Urinary bladder (tissue), 4 donors: ENCODE measurements around the gene S1PR2. TPM values are rescaled to one million over a fixed set of nuclear protein-coding genes. Genes with fewer than 3 reads are reported as not detected.
"Not testable (repeated sequence)": the region's sequence is repeated elsewhere in the genome, so short reads cannot be mapped to it uniquely, and the experiment has no call there.

Source experiments
- DNase-seq: peaks from one replicate; pipeline ENCODE4 v3.0.0-alpha.2; 2015; ENCODE audit errors: extremely low spot score
- H3K27ac ChIP-seq: one replicate; pipeline ENCODE4 v1.5.1; 2013; ENCODE audit warnings: low read depth, mild to moderate bottlenecking, moderate library complexity
- H3K36me3 ChIP-seq: one replicate; pipeline ENCODE4 v1.6.1; 2013; ENCODE audit warnings: mild to moderate bottlenecking, moderate library complexity; ENCODE audit not compliant: insufficient read depth
- H3K4me1 ChIP-seq: one replicate; pipeline ENCODE4 v1.6.1; 2013; ENCODE audit warnings: mild to moderate bottlenecking, moderate library complexity; ENCODE audit not compliant: insufficient read depth
- H3K4me3 ChIP-seq: one replicate; pipeline ENCODE4 v1.5.1; 2013; ENCODE audit warnings: low read depth, low read length
- WGBS: extraction: QIAGEN DNeasy Blood & Tissue Kit; methylation state at CpG from one replicate; pipeline ENCODE4 v1.1.7; 2013; 5-methylcytosine and 5-hydroxymethylcytosine counted together
- polyA plus RNA-seq: library from polyadenylated mRNA; stranded (reverse); fragments of 200-250 nt; gene quantifications from one replicate; pipeline ENCODE4 v1.2.3, GENCODE V29; 2013
- total RNA-seq: library from RNA; depleted of rRNA; stranded (reverse); fragments of >200 nt; gene quantifications from one replicate; pipeline ENCODE4 v1.2.3, GENCODE V29; 2014
- donor health status: healthy with polysubstance abuse.
- donor health status: healthy.

Gene S1PR2
- total and polyA plus RNA-seq, 2 donors = 11.5 to 26.4 TPM

GRCh38 chr19:10201176-10201575, 30.0 kb downstream of the S1PR2 start:
- Histone ChIP-seq H3K36me3 (no peaks in the 10 kb centered on the region), H3K4me3 (no peak overlapping the region), H3K4me1 (no peaks in the 10 kb centered on the region), H3K27ac (no peak overlapping the region)
- WGBS = 74% methylated on average over 3 of the region's 3 CpGs
- DNase-seq = no peak

DNA sequence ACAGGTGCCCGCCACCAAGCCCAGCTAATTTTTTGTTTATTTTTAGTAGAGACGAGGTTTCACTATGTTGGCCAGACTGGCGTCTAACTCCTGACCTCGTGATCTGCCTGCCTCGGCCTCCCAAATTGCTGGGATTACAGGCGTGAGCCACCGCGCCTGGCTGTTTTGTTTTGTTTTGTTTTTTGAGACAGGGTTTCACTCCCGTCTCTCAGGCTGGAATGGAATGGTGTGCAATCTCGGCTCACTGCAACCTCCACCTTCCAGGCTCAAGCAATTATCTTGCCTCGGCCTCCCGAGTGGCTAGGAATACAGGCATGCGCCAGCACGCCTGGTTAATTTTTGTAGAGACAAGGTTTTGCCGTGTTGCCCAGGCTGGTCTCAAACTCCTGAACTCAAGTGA, 31.0 kb downstream of the S1PR2 start:
- H3K4me3 ChIP-seq = not testable (repeated sequence)

DNA sequence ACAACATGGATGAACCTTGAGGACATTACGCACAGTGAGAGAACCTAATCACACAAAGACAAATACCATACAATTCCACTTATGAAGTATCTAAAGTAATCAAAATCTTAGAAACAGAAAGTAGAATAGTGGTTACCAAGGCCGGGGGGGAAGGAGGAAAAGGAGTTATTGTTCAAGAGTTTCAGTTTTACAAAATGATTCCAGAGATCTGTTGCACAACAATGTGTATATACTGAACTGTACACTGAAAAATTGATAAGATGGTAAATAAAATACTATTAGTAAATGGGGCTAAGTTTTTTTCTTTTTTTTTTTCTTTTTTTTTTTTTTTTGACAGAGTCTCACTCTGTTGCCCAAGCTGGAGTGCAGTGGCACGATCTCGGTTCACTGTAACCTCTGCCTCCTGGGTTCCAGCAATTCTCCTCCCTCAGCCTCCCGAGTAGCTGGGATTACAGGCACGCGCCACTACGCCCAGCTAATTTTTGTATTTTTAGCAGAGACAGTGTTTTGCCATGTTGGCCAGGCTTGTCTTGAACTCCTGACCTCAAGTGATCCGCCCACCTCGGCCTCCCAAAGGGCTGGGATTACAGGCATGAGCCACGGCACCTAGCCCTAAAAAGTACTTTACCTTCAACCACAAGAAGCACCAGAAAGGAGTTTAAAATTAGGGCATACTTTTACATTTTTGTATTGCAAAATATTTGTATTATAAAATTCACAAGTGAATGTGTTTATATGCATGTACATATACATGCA, 32.1 kb downstream of the S1PR2 start:
- not testable (repeated sequence) for H3K4me3 ChIP-seq, H3K27ac ChIP-seq, DNase-seq, H3K36me3 ChIP-seq, H3K4me1 ChIP-seq
- WGBS = 60% methylated on average over 11 of the region's 11 CpGs

More for the DNA sequence above, 31.0 kb downstream of the S1PR2 start:
- DNase-seq, H3K4me1 ChIP-seq, H3K36me3 ChIP-seq, H3K27ac ChIP-seq: not testable (repeated sequence)
- 84% methylated on average over 15 of the region's 15 CpGs for WGBS

GRCh38 chr19:10195199-10195519, 36.0 kb downstream of the S1PR2 start:
- DNase-seq = no peak
- Histone ChIP-seq H3K36me3 (no peaks in the 10 kb centered on the region), H3K4me1 (no peaks in the 10 kb centered on the region), H3K4me3 (peak overlapping the region; percentile 79), H3K27ac (no peak overlapping the region)
- WGBS = 24% methylated on average over 6 of the region's 6 CpGs

- H3K4me1 ChIP-seq = no peaks in the 10 kb centered on the region
- H3K36me3 ChIP-seq = no peaks in the 10 kb centered on the region
- peak within 1 kb of the TSS; percentile 79 for H3K4me3 ChIP-seq
- H3K27ac ChIP-seq = peak within 1 kb of the TSS; percentile 84
- DNase-seq = peak; percentile 90
- WGBS = under 1% methylated on average over 71 of the region's 71 CpGs
Measured at GRCh38 chr19:10194500-10195198, 36.5 kb downstream of the S1PR2 start, which contains the start of gene DNMT1. Gene DNMT1 (minus strand): TSS chr19:10194953. CDS start chr19:10194899, 54 bp downstream.

GRCh38 chr19:10193790-10194499, 37.2 kb downstream of the S1PR2 start:
- H3K4me1 ChIP-seq = no peaks in the 10 kb centered on the region
- peak overlapping the region; percentile 79 for H3K4me3 ChIP-seq
- under 1% methylated on average over 30 of the region's 30 CpGs for WGBS
- peak overlapping the region; percentile 84 for H3K27ac ChIP-seq
- no peaks in the 10 kb centered on the region for H3K36me3 ChIP-seq
- no peak for DNase-seq

- no peak overlapping the region for H3K4me3 ChIP-seq
- no peak overlapping the region for H3K27ac ChIP-seq
- WGBS = 88% methylated on average over 6 of the region's 6 CpGs
Measured at GRCh38 chr19:10192922-10193321, 38.2 kb downstream of the S1PR2 start.

DNA sequence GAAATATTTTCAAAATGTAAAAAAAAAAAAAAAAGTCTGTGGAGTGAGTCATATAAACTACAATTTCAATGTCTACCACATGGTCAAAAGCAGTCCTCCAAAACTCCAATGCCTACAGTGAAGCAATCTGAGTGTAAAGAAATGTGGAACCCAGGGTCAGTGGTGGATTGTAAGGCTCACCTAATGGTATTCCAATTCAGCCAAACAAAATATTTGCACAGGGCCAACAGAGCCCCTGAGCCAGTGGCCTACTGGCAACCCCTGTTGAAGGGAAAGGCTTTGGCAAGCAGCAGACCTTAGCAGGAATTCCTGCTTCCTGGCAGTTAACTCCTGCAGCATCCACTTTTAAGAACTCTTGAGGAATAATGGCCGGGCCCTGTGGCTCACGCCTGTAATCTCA, 39.8 kb downstream of the S1PR2 start:
- no peak overlapping the region for H3K27ac ChIP-seq
- H3K4me1 ChIP-seq = no peaks in the 10 kb centered on the region
- no peak for DNase-seq
- H3K4me3 ChIP-seq = no peak overlapping the region
- WGBS = 80% methylated on average over 2 of the region's 2 CpGs
- no peaks in the 10 kb centered on the region for H3K36me3 ChIP-seq

More at GRCh38 chr19:10192922-10193321, 38.2 kb downstream of the S1PR2 start:
- DNase-seq = no peak
- H3K4me1 ChIP-seq = no peaks in the 10 kb centered on the region
- H3K36me3 ChIP-seq = no peaks in the 10 kb centered on the region

- 95% methylated on average over 5 of the region's 5 CpGs for WGBS
- Histone ChIP-seq H3K4me1 (no peaks in the 10 kb centered on the region), H3K36me3 (no peaks in the 10 kb centered on the region), H3K27ac (no peak overlapping the region), H3K4me3 (no peak overlapping the region)
- DNase-seq = no peak
Measured at GRCh38 chr19:10190026-10190425, 41.1 kb downstream of the S1PR2 start.

GRCh38 chr19:10189616-10190015, 41.5 kb downstream of the S1PR2 start:
- no peak for DNase-seq
- WGBS = 82% methylated on average over 5 of the region's 5 CpGs
- no peak overlapping the region for H3K27ac ChIP-seq
- H3K4me3 ChIP-seq = no peak overlapping the region
- H3K36me3 ChIP-seq = no peaks in the 10 kb centered on the region
- no peaks in the 10 kb centered on the region for H3K4me1 ChIP-seq

DNA sequence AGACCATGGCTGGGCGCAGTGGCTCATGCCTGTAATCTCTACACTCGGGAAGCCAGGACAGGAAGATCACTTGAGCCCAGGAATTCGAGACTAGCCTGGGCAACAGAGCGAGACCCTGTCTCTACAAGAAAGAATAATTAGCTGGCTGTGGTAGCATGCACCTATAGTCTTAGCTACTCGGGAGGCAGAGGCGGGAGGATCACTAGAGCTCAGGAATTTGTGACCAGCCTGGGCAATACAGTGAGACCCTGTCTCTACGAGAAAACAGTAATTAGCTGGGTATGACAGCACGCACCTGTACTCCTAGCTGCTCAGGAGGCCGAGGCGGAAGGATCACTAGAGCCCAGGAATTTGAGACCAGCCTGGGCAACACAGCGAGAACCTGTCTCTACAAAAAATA, 43.8 kb downstream of the S1PR2 start:
- no peak overlapping the region for H3K4me3 ChIP-seq
- WGBS = 92% methylated on average over 11 of the region's 11 CpGs
- H3K36me3 ChIP-seq = no peaks in the 10 kb centered on the region
- no peaks in the 10 kb centered on the region for H3K4me1 ChIP-seq
- DNase-seq = no peak
- no peak overlapping the region for H3K27ac ChIP-seq

DNA sequence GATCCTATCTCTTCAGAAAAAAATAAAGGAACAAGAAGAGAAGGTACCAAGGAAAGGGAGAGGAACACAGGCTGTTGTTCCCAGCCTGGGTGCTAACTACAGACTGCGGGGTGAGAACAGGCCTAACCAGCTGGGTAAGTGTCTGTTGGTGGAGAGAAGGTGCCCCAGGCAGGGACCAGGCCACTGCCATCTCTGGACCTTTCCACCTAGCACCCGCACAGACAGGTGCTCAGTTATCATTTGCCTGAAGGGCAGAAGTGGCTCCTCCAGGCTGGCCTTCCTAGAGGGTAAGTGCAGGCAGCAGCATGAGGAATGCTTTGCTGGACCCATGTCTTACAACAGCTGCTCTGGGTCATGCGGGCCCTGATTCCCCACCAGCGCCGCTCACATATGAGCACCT, 46.5 kb downstream of the S1PR2 start:
- no peak for DNase-seq
- no peaks in the 10 kb centered on the region for H3K36me3 ChIP-seq
- no peak overlapping the region for H3K4me3 ChIP-seq
- H3K4me1 ChIP-seq = no peaks in the 10 kb centered on the region
- WGBS = 91% methylated on average over 5 of the region's 5 CpGs
- H3K27ac ChIP-seq = no peak overlapping the region

GRCh38 chr19:10183926-10184325, 47.2 kb downstream of the S1PR2 start:
- H3K27ac ChIP-seq = no peak overlapping the region
- DNase-seq = no peak
- H3K36me3 ChIP-seq = peaks cover 2% of the 10 kb centered on the region
- H3K4me3 ChIP-seq = no peak overlapping the region
- H3K4me1 ChIP-seq = no peaks in the 10 kb centered on the region
- WGBS = 86% methylated on average over 3 of the region's 3 CpGs

- DNase-seq = no peak
- Histone ChIP-seq H3K4me1 (no peaks in the 10 kb centered on the region), H3K4me3 (no peak overlapping the region), H3K36me3 (peaks cover 2% of the 10 kb centered on the region), H3K27ac (no peak overlapping the region)
- WGBS = 88% methylated on average over 10 of the region's 10 CpGs
Measured at GRCh38 chr19:10182847-10183246, 48.3 kb downstream of the S1PR2 start.
